Gastroesophageal sphincter (tissue), 4 donors: ENCODE measurements around the gene CYSRT1. TPM values are rescaled to one million over a fixed set of nuclear protein-coding genes. Genes with fewer than 3 reads are reported as not detected.

ENCODE experiments used
- ATAC-seq: fragments of 150-250 bp; one replicate; pipeline ENCODE4 v1.9.1; 2016; ENCODE audit warnings: mild to moderate bottlenecking, moderate library complexity
- H3K27ac ChIP-seq, 4 donors: fragments of 200-600 bp; sonication (generic) in 3 of 4; 1 replicate in 3 of 4; 2 replicates in 1 of 4; pipeline ENCODE4 v1.5.1; 2016 to 2019
- H3K27me3 ChIP-seq: fragments of 200-600 bp; sonication (generic); one replicate; pipeline ENCODE4 v1.5.1; 2019
- H3K36me3 ChIP-seq, 2 donors: fragments of 200-600 bp; sonication (generic); one replicate each; pipeline ENCODE4 v1.5.1; 2019; ENCODE audit warnings: control low read depth in 1 of 2
- H3K4me1 ChIP-seq, 3 donors: fragments of 200-600 bp; sonication (generic); 1 replicate in 2 of 3; 2 replicates in 1 of 3; pipeline ENCODE4 v1.5.1; 2016 to 2019; ENCODE audit warnings: control low read depth in 2 of 3
- H3K4me3 ChIP-seq, 2 donors: fragments of 200-600 bp; sonication (generic); one replicate each; pipeline ENCODE4 v1.5.1; 2019; ENCODE audit warnings: mild to moderate bottlenecking in 1 of 2, moderate library complexity in 1 of 2
- H3K9me3 ChIP-seq, 3 donors: fragments of 200-600 bp; sonication (generic); one replicate each; pipeline ENCODE4 v1.5.1; 2017 to 2019; ENCODE audit warnings: control low read depth in 2 of 3
- CTCF ChIP-seq, 4 experiments: fragments of 200-600 bp in 2 of 4; fragments of 450-650 bp in 2 of 4; sonication (generic) in 1 of 4; IDR thresholded peaks; one replicate each; pipeline ENCODE4 v1.5.1; 2017 to 2019; ENCODE audit warnings: antibody characterized with exemption in 4 of 4, mild to moderate bottlenecking in 2 of 4, moderate library complexity in 2 of 4
- EP300 ChIP-seq: sonication (generic); formaldehyde crosslinking; IDR thresholded peaks from one replicate; pipeline ENCODE4 v1.6.1; 2017; ENCODE audit warnings: antibody characterized with exemption, mild to moderate bottlenecking
- POLR2A ChIP-seq, 2 donors: fragments of 450-650 bp; IDR thresholded peaks; one replicate each; pipeline ENCODE4 v1.6.1; 2017; ENCODE audit warnings: antibody characterized with exemption in 2 of 2, mild to moderate bottlenecking in 2 of 2, moderate library complexity in 1 of 2
- POLR2AphosphoS5 ChIP-seq: sonication (generic); formaldehyde crosslinking; IDR thresholded peaks from one replicate; pipeline ENCODE4 v1.6.1; 2017; ENCODE audit warnings: antibody characterized with exemption
- WGBS, 2 donors: methylation state at CpG; one replicate each; pipeline ENCODE4 v1.1.5; 2018; ENCODE audit warnings: low coverage in 1 of 2; 5-methylcytosine and 5-hydroxymethylcytosine counted together
- total RNA-seq, 4 donors: library from RNA; depleted of rRNA; stranded (reverse); fragments of >200 nt; gene quantifications; one replicate each; pipeline ENCODE4 v1.1.0, GENCODE V29; 2016

CYSRT1 gene
- total RNA-seq, 4 donors from 2014 or later = 1.1 to 5.8 TPM; not detected in 2

GRCh38 chr9:137194388-137194787 lies 30.6 kb upstream of the CYSRT1 start:
- H3K4me1 ChIP-seq = peaks cover 5 to 81% (median 23%) of the 10 kb centered on the region in 3 donors
- no peaks in the 10 kb centered on the region for H3K9me3 ChIP-seq
- WGBS, 2 donors = no CpG with 5 or more reads among the region's 16 CpGs
- no peak for ATAC-seq
- H3K36me3 ChIP-seq = peaks cover 0 to 26% of the 10 kb centered on the region in 2 donors
- H3K27ac ChIP-seq = no peak overlapping the region
- no peak overlapping the region for H3K4me3 ChIP-seq
- H3K27me3 ChIP-seq = no peaks in the 10 kb centered on the region
- TF ChIP-seq CTCF (IDR thresholded peaks at IDR 0.05) (no peak), POLR2A (IDR thresholded peaks at IDR 0.05) (no peak), EP300 (no peak), POLR2AphosphoS5 (no peak)

GRCh38 chr9:137194909-137195308 lies 30.1 kb upstream of the CYSRT1 start:
- H3K4me1 ChIP-seq = peaks cover 0 to 81% (median 22%) of the 10 kb centered on the region in 3 donors

GRCh38 chr9:137195525-137196220 lies 29.3 kb upstream of the CYSRT1 start:
- no peak overlapping the region for H3K27ac ChIP-seq
- no peak for TF ChIP-seq POLR2AphosphoS5
- no peak for TF ChIP-seq EP300
- no peak for TF ChIP-seq CTCF (IDR thresholded peaks at IDR 0.05)
- no peak for TF ChIP-seq POLR2A (IDR thresholded peaks at IDR 0.05)

More at GRCh38 chr9:137194909-137195308, 30.1 kb upstream of the CYSRT1 start:
- no peak overlapping the region for H3K4me3 ChIP-seq
- TF ChIP-seq POLR2A (IDR thresholded peaks at IDR 0.05) = no peak
- TF ChIP-seq CTCF (IDR thresholded peaks at IDR 0.05) = no peak
- TF ChIP-seq EP300 = no peak
- no peak for TF ChIP-seq POLR2AphosphoS5
- no CpG with 5 or more reads among the region's 10 CpGs for WGBS, 2 donors
- no peaks in the 10 kb centered on the region for H3K9me3 ChIP-seq
- no peak for ATAC-seq
- H3K36me3 ChIP-seq = peaks cover 0 to 24% of the 10 kb centered on the region in 2 donors
- H3K27me3 ChIP-seq = no peaks in the 10 kb centered on the region
- no peak overlapping the region for H3K27ac ChIP-seq

GRCh38 chr9:137198051-137198901 lies 26.7 kb upstream of the CYSRT1 start:
- no peak overlapping the region for H3K27ac ChIP-seq
- peaks cover 0 to 82% (median 26%) of the 10 kb centered on the region in 3 donors for H3K4me1 ChIP-seq
- H3K9me3 ChIP-seq = no peaks in the 10 kb centered on the region
- no peaks in the 10 kb centered on the region for H3K36me3 ChIP-seq
- no peak for TF ChIP-seq POLR2A (IDR thresholded peaks at IDR 0.05)
- TF ChIP-seq POLR2AphosphoS5 = no peak
- TF ChIP-seq EP300 = no peak
- no peak for TF ChIP-seq CTCF (IDR thresholded peaks at IDR 0.05)
- H3K27me3 ChIP-seq = no peaks in the 10 kb centered on the region
- WGBS, 2 donors = 100% methylated on average over 2 of the region's 19 CpGs; no CpG with 5 or more reads in 1 of the 2 donors
- ATAC-seq = no peak
- no peak overlapping the region for H3K4me3 ChIP-seq

More at GRCh38 chr9:137195525-137196220, 29.3 kb upstream of the CYSRT1 start:
- no peaks in the 10 kb centered on the region for H3K9me3 ChIP-seq
- 92% methylated on average over 2 of the region's 21 CpGs; no CpG with 5 or more reads in 1 of the 2 donors for WGBS, 2 donors
- H3K4me1 ChIP-seq = peaks cover 0 to 73% (median 17%) of the 10 kb centered on the region in 3 donors
- ATAC-seq = no peak
- H3K4me3 ChIP-seq = no peak overlapping the region
- peaks cover 0 to 16% of the 10 kb centered on the region in 2 donors for H3K36me3 ChIP-seq
- H3K27me3 ChIP-seq = no peaks in the 10 kb centered on the region
